CD4-positive, alpha-beta T cell (primary cell): Measurements from ENCODE around the gene NUDT3. TPM values are rescaled to one million over a fixed set of nuclear protein-coding genes. Genes with fewer than 3 reads are reported as not detected.

Source experiments
- ATAC-seq: fragments of 200-7000 bp; cut with Tn5 transposase; one replicate; pipeline ENCODE4 v1.10.0; 2022; ENCODE audit warnings: mild to moderate bottlenecking; ENCODE audit not compliant: poor library complexity
- CTCF ChIA-PET: fragments of 350-600 bp; sonication (Branson Sonifier 250); formaldehyde crosslinking; loops from one replicate; lab custom pipeline; 2021; ENCODE audit warnings: antibody characterized with exemption, inconsistent platforms; lab: Charles Lee
- POLR2A ChIA-PET: fragments of 350-600 bp; sonication (Branson Sonifier 250); formaldehyde crosslinking; loops from one replicate; lab custom pipeline; 2021; ENCODE audit warnings: antibody characterized with exemption, inconsistent platforms; lab: Charles Lee
- DNase-seq, 14 experiments: peaks; one replicate each; pipeline ENCODE4 v3.0.0-alpha.2; 2013 to 2020; ENCODE audit warnings: mixed read lengths in 2 of 14
- H3K27ac ChIP-seq, 2 donors: one replicate each; pipeline versions ENCODE4 v1.5.1 to v1.7.0; 2013; ENCODE audit warnings: low read length in 2 of 2, low read depth in 1 of 2, mild to moderate bottlenecking in 1 of 2
- H3K27me3 ChIP-seq, 2 experiments: 1 replicate in 1 of 2; 2 replicates in 1 of 2; pipeline versions ENCODE4 v1.6.1 to v1.7.0; 2013; ENCODE audit warnings: low read length in 2 of 2, control low read depth in 1 of 2, mild to moderate bottlenecking in 1 of 2, moderate library complexity in 1 of 2; ENCODE audit not compliant: insufficient read depth in 2 of 2, control insufficient read depth in 1 of 2
- H3K36me3 ChIP-seq: one replicate; pipeline ENCODE4 v1.6.1; 2013; ENCODE audit warnings: low read length, control low read depth; ENCODE audit not compliant: insufficient read depth
- H3K4me1 ChIP-seq: one replicate; pipeline ENCODE4 v1.6.1; 2013; ENCODE audit warnings: low read length, control low read depth; ENCODE audit not compliant: insufficient read depth
- H3K4me3 ChIP-seq: one replicate; pipeline ENCODE4 v1.5.1; 2013; ENCODE audit warnings: mild to moderate bottlenecking, low read length, moderate library complexity
- H3K9me3 ChIP-seq, 2 experiments: 1 replicate in 1 of 2; 2 replicates in 1 of 2; pipeline versions ENCODE4 v1.6.1 to v1.7.0; 2013; ENCODE audit warnings: low read length in 2 of 2, mild to moderate bottlenecking in 2 of 2, control low read depth in 1 of 2, moderate library complexity in 1 of 2; ENCODE audit not compliant: control insufficient read depth in 1 of 2, insufficient read depth in 1 of 2
- H3K27ac Mint-ChIP-seq: one replicate; pipeline ENCODE4 v1.8.0; 2020; ENCODE audit warnings: mixed read lengths
- H3K27me3 Mint-ChIP-seq: one replicate; pipeline ENCODE4 v1.8.0; 2021; ENCODE audit warnings: mixed read lengths
- H3K36me3 Mint-ChIP-seq: one replicate; pipeline ENCODE4 v1.8.0; 2021; ENCODE audit warnings: low read depth, mixed read lengths
- H3K4me1 Mint-ChIP-seq: one replicate; pipeline ENCODE4 v1.8.0; 2021; ENCODE audit warnings: low read depth, mixed read lengths
- H3K4me3 Mint-ChIP-seq: one replicate; pipeline ENCODE4 v1.8.0; 2020; ENCODE audit warnings: mild to moderate bottlenecking, mixed read lengths
- H3K9me3 Mint-ChIP-seq: one replicate; pipeline ENCODE4 v1.8.0; 2020; ENCODE audit warnings: mixed read lengths
- intact Hi-C, 2 experiments: fragments of 100-400 bp; cut with DNase I in 1 of 2; cut with micrococcal nuclease in 1 of 2; formaldehyde crosslinking; loops; one replicate each; pipeline versions ENCODE4 v1.15.1 to v1.9.0; 2023 to 2025; cut with DNase I, micrococcal nuclease
- total RNA-seq, 174 experiments: library from RNA in 2 of 174; stranded (reverse) in 2 of 174; gene quantifications; one replicate each; pipeline ENCODE4 v1.2.3 and lab custom pipeline; 2021 to 2026
- TF ChIP-seq, protein P1 (sequence below): fragments of 200-600 bp; IDR thresholded peaks from one replicate; pipeline ENCODE4 v1.8.0; 2022; ENCODE audit warnings: antibody characterized with exemption, mild to moderate bottlenecking

NUDT3 gene
- total RNA-seq, 2 experiments from 2014 or later: 14.8 to 15.0 TPM

DNA sequence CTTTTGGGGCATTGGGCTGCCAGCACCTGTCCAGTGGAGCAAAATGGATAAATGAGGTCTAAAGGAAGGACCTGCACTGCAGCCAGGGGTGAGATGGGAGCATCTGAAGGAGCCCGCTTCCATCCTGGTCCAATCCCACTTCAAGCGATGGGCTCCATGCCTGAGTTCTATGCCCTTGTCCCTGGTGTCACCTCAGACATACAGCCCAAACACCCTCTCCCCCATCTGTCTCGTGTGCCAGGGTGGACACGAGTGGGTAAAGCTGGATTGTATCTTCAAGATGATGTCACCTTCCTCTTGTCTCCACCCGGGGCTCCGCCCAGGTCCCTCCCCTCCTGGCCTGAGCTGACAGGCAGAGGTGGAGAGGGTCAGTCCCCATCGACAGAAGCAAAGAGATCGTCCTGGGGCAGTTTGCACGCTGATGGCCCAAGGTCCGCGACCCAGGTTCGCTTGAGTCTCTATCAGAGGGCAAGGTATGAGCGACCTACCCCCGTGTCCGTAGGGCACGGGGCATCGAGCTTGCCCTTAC is 144.2 kb downstream of the NUDT3 start:
- Histone ChIP-seq H3K4me3 (peak overlapping the region; percentile 96), H3K27ac (peak overlapping the region; percentile 86 to 96), H3K36me3 (peaks cover 16% of the 10 kb centered on the region), H3K9me3 (no peaks in the 10 kb centered on the region), H3K4me1 (peaks cover 51% of the 10 kb centered on the region), H3K27me3 (no peaks in the 10 kb centered on the region)
- H3K4me3 Mint-ChIP-seq: peak overlapping the region; percentile 97
- CTCF ChIA-PET: interaction anchor here (1.2 to 4.1 kb wide), 11 partner anchors 12 to 364 kb away, joined by 3 to 46 read pairs (median 5); partner anchors contain the start of gene HMGA1
- intact Hi-C loops: loop anchor here (1.0 to 10.0 kb wide), 10 partner anchors 10 to 1403 kb away; partner anchors contain the start of genes ANKS1A (in 1 of the 2), ILRUN (in 1 of the 2), LEMD2 (in 1 of the 2) and NUDT3 (in 1 of the 2)
- DNase-seq (peak in 8 of 14 experiments; percentile 27 to 75 (median 50)), ATAC-seq (peak; percentile 13)
- no peaks in the 10 kb centered on the region for H3K9me3 Mint-ChIP-seq
- H3K36me3 Mint-ChIP-seq: peaks cover 32% of the 10 kb centered on the region
- POLR2A ChIA-PET: interaction anchor here (0.8 to 5.1 kb wide), 10 partner anchors 11 to 639 kb away, joined by 3 to 80 read pairs (median 7); partner anchors contain the start of genes HMGA1, NUDT3, SNRPC and TAF11
- TF ChIP-seq, protein P1, sequence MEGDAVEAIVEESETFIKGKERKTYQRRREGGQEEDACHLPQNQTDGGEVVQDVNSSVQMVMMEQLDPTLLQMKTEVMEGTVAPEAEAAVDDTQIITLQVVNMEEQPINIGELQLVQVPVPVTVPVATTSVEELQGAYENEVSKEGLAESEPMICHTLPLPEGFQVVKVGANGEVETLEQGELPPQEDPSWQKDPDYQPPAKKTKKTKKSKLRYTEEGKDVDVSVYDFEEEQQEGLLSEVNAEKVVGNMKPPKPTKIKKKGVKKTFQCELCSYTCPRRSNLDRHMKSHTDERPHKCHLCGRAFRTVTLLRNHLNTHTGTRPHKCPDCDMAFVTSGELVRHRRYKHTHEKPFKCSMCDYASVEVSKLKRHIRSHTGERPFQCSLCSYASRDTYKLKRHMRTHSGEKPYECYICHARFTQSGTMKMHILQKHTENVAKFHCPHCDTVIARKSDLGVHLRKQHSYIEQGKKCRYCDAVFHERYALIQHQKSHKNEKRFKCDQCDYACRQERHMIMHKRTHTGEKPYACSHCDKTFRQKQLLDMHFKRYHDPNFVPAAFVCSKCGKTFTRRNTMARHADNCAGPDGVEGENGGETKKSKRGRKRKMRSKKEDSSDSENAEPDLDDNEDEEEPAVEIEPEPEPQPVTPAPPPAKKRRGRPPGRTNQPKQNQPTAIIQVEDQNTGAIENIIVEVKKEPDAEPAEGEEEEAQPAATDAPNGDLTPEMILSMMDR: no peak
- no peaks in the 10 kb centered on the region for H3K27me3 Mint-ChIP-seq
- H3K27ac Mint-ChIP-seq: peak overlapping the region; percentile 91
- H3K4me1 Mint-ChIP-seq: peaks cover 33% of the 10 kb centered on the region

- H3K9me3 Mint-ChIP-seq: no peaks in the 10 kb centered on the region
- no peaks in the 10 kb centered on the region for H3K9me3 ChIP-seq
- H3K27me3 Mint-ChIP-seq: no peaks in the 10 kb centered on the region
- H3K4me3 Mint-ChIP-seq: peak overlapping the region; percentile 97
- ATAC-seq (no peak), DNase-seq (peak in 1 of 14 experiments; percentile 39)
- POLR2A ChIA-PET: interaction anchor here (1.0 to 5.1 kb wide), 6 partner anchors 11 to 168 kb away, joined by 3 to 80 read pairs (median 29); partner anchors contain the start of genes HMGA1 and NUDT3
- H3K36me3 ChIP-seq: peaks cover 22% of the 10 kb centered on the region
- intact Hi-C loops: loop anchor here (1.0 to 10.0 kb wide), 10 partner anchors 9 to 1403 kb away; partner anchors contain the start of genes ANKS1A (in 1 of the 2), ILRUN (in 1 of the 2), LEMD2 (in 1 of the 2) and NUDT3 (in 1 of the 2)
- TF ChIP-seq, protein P1: no peak
- H3K4me1 Mint-ChIP-seq: peaks cover 39% of the 10 kb centered on the region
- no peaks in the 10 kb centered on the region for H3K27me3 ChIP-seq
- peak overlapping the region; percentile 96 for H3K4me3 ChIP-seq
- CTCF ChIA-PET: interaction anchor here (0.7 to 4.1 kb wide), 9 partner anchors 11 to 168 kb away, joined by 3 to 46 read pairs (median 4); partner anchors contain the start of gene HMGA1
- peaks cover 57% of the 10 kb centered on the region for H3K4me1 ChIP-seq
- H3K27ac ChIP-seq: peak overlapping the region; percentile 86 to 96
- peak overlapping the region; percentile 91 for H3K27ac Mint-ChIP-seq
- H3K36me3 Mint-ChIP-seq: peaks cover 38% of the 10 kb centered on the region
Measured at GRCh38 chr6:34247481-34248197, 144.8 kb downstream of the NUDT3 start.
